HG02623 (cell line): ENCODE results near the gene ATP8A2.
"Not testable (repeated sequence)": the region's sequence is repeated elsewhere in the genome, so short reads cannot be mapped to it uniquely, and the experiment has no call there.

ENCODE experiments used
- ATAC-seq: cut with Tn5 transposase; IDR thresholded peaks from one replicate; pipeline ENCODE4 v1.9.1; 2021; ENCODE audit warnings: moderate library complexity; ENCODE audit not compliant: unreplicated experiment

ATP8A2 gene

GRCh38 chr13:25790137-25790536 lies 418.4 kb downstream of the ATP8A2 start:
- ATAC-seq: not testable (repeated sequence)

GRCh38 chr13:25795277-25795676 lies 423.5 kb downstream of the ATP8A2 start:
- ATAC-seq: no peak

GRCh38 chr13:25796474-25796873 lies 424.7 kb downstream of the ATP8A2 start:
- ATAC-seq: no peak

GRCh38 chr13:25798998-25799397 lies 427.2 kb downstream of the ATP8A2 start:
- ATAC-seq: no peak

GRCh38 chr13:25800523-25800922 lies 428.7 kb downstream of the ATP8A2 start:
- ATAC-seq: no peak

- ATAC-seq: no peak
Observed at GRCh38 chr13:25802579-25802978, 430.8 kb downstream of the ATP8A2 start.

GRCh38 chr13:25803641-25804040 lies 431.9 kb downstream of the ATP8A2 start:
- no peak for ATAC-seq

GRCh38 chr13:25806264-25806974 lies 434.6 kb downstream of the ATP8A2 start:
- no peak for ATAC-seq

- ATAC-seq: no peak
Observed at GRCh38 chr13:25807562-25807961, 435.8 kb downstream of the ATP8A2 start.

GRCh38 chr13:25811506-25811905 lies 439.7 kb downstream of the ATP8A2 start:
- no peak for ATAC-seq

- ATAC-seq: no peak
Observed at GRCh38 chr13:25816239-25816638, 444.5 kb downstream of the ATP8A2 start.

- no peak for ATAC-seq
Observed at GRCh38 chr13:25819856-25820530, 448.2 kb downstream of the ATP8A2 start.

- ATAC-seq: no peak
Observed at GRCh38 chr13:25821776-25822175, 450.0 kb downstream of the ATP8A2 start.

- not testable (repeated sequence) for ATAC-seq
Observed at GRCh38 chr13:25827221-25827620, 455.4 kb downstream of the ATP8A2 start.

GRCh38 chr13:25827831-25828465 lies 456.2 kb downstream of the ATP8A2 start:
- ATAC-seq: no peak

GRCh38 chr13:25833761-25834160 lies 462.0 kb downstream of the ATP8A2 start:
- ATAC-seq: no peak

GRCh38 chr13:25836574-25837336 lies 465.0 kb downstream of the ATP8A2 start:
- no peak for ATAC-seq

- no peak for ATAC-seq
Observed at GRCh38 chr13:25839371-25839770, 467.6 kb downstream of the ATP8A2 start.

- no peak for ATAC-seq
Observed at GRCh38 chr13:25840261-25840660, 468.5 kb downstream of the ATP8A2 start.

- ATAC-seq: no peak
Observed at GRCh38 chr13:25840931-25841330, 469.2 kb downstream of the ATP8A2 start.

GRCh38 chr13:25843692-25844091 lies 471.9 kb downstream of the ATP8A2 start:
- ATAC-seq: no peak
